Hepatocyte (in vitro differentiated cells): ENCODE measurements around the gene VRTN. TPM values are rescaled to one million over a fixed set of nuclear protein-coding genes. Genes with fewer than 3 reads are reported as not detected.

ENCODE experiments used
- DNase-seq: peaks from one replicate; pipeline ENCODE4 v3.0.0-alpha.2; 2016; ENCODE audit warnings: low spot score
- H2AFZ ChIP-seq: fragments of 200-600 bp; sonication (generic); 2 replicates; pipeline ENCODE4 v1.6.0; 2016; ENCODE audit warnings: antibody characterized with exemption, mild to moderate bottlenecking
- H3K27ac ChIP-seq: fragments of 200-600 bp; sonication (generic); 2 replicates; pipeline ENCODE4 v1.5.1; 2016; ENCODE audit warnings: mild to moderate bottlenecking
- H3K27me3 ChIP-seq: fragments of 200-600 bp; sonication (generic); 2 replicates; pipeline ENCODE4 v1.6.1; 2016
- H3K36me3 ChIP-seq: fragments of 200-600 bp; sonication (generic); replicated peaks from 2 replicates; pipeline ENCODE4 v1.5.1; 2016; ENCODE audit warnings: low read depth; ENCODE audit not compliant: insufficient read depth
- H3K4me1 ChIP-seq: fragments of 200-600 bp; sonication (generic); 2 replicates; pipeline ENCODE4 v1.5.1; 2016; ENCODE audit warnings: mild to moderate bottlenecking, moderate library complexity; ENCODE audit not compliant: insufficient read depth
- H3K4me2 ChIP-seq: fragments of 200-600 bp; sonication (generic); 2 replicates; pipeline ENCODE4 v1.6.0; 2016
- H3K4me3 ChIP-seq: fragments of 200-600 bp; sonication (generic); 2 replicates; pipeline ENCODE4 v1.5.1; 2016; ENCODE audit warnings: mild to moderate bottlenecking
- H3K79me2 ChIP-seq: fragments of 200-600 bp; sonication (generic); 2 replicates; pipeline ENCODE4 v1.6.0; 2017; ENCODE audit warnings: mild to moderate bottlenecking
- H3K9me2 ChIP-seq: fragments of 200-600 bp; sonication (generic); replicated peaks from 2 replicates; pipeline ENCODE4 v1.6.0; 2017; ENCODE audit warnings: mild to moderate bottlenecking; ENCODE audit not compliant: insufficient read depth
- H3K9me3 ChIP-seq: fragments of 200-600 bp; sonication (generic); 2 replicates; pipeline ENCODE4 v1.5.1; 2016; ENCODE audit warnings: low read depth, mild to moderate bottlenecking
- H4K20me1 ChIP-seq: fragments of 200-600 bp; sonication (generic); 2 replicates; pipeline ENCODE4 v1.6.0; 2016; ENCODE audit warnings: mild to moderate bottlenecking; ENCODE audit not compliant: insufficient read depth, poor library complexity, severe bottlenecking
- EZH2 ChIP-seq: fragments of 200-600 bp; sonication (generic); IDR thresholded peaks from 2 replicates; pipeline ENCODE4 v1.6.1; 2016; ENCODE audit warnings: antibody characterized with exemption, mild to moderate bottlenecking, borderline replicate concordance
- EZH2phosphoT487 ChIP-seq: fragments of 200-600 bp; sonication (generic); IDR thresholded peaks from one replicate; pipeline ENCODE4 v1.6.1; 2018; ENCODE audit warnings: antibody characterized with exemption, mild to moderate bottlenecking, low read depth, moderate library complexity; ENCODE audit not compliant: unreplicated experiment, severe bottlenecking
- WGBS: methylation state at CpG from one replicate; pipeline ENCODE4 v1.1.6; 2016; ENCODE audit warnings: low lambda C conversion rate; ENCODE audit errors: missing lambda C conversion rate; 5-methylcytosine and 5-hydroxymethylcytosine counted together
- polyA plus RNA-seq: library from polyadenylated mRNA; unstranded; fragments of >200 nt; fragmentation: Nextera tagmentation; extraction: Ambion mirVana; gene quantifications from 2 replicates; pipeline ENCODE4 v1.2.1, GENCODE V29; 2016
- total RNA-seq: library from RNA; depleted of rRNA; stranded (reverse); fragments of >200 nt; gene quantifications from 2 replicates; pipeline ENCODE4 v1.2.3, GENCODE V29; 2014
- TF ChIP-seq, protein P1 (sequence below): fragments of 200-600 bp; sonication (generic); IDR thresholded peaks from 2 replicates; pipeline ENCODE4 v1.5.1; 2016; ENCODE audit warnings: antibody characterized with exemption, mild to moderate bottlenecking; ENCODE audit not compliant: poor library complexity

VRTN gene
- total and polyA plus RNA-seq, 2 experiments from 2014 or later: 0.13 TPM; not detected in 1

- H4K20me1 ChIP-seq: no peaks in the 10 kb centered on the region
- WGBS: 88% methylated on average over 8 of the region's 8 CpGs
- no peak overlapping the region for H3K4me2 ChIP-seq
- H3K79me2 ChIP-seq: no peaks in the 10 kb centered on the region
- H3K4me1 ChIP-seq: no peaks in the 10 kb centered on the region
- TF ChIP-seq EZH2 (no peak), EZH2phosphoT487 (no peak)
- TF ChIP-seq, protein P1, sequence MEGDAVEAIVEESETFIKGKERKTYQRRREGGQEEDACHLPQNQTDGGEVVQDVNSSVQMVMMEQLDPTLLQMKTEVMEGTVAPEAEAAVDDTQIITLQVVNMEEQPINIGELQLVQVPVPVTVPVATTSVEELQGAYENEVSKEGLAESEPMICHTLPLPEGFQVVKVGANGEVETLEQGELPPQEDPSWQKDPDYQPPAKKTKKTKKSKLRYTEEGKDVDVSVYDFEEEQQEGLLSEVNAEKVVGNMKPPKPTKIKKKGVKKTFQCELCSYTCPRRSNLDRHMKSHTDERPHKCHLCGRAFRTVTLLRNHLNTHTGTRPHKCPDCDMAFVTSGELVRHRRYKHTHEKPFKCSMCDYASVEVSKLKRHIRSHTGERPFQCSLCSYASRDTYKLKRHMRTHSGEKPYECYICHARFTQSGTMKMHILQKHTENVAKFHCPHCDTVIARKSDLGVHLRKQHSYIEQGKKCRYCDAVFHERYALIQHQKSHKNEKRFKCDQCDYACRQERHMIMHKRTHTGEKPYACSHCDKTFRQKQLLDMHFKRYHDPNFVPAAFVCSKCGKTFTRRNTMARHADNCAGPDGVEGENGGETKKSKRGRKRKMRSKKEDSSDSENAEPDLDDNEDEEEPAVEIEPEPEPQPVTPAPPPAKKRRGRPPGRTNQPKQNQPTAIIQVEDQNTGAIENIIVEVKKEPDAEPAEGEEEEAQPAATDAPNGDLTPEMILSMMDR: no peak
- H3K4me3 ChIP-seq: no peak overlapping the region
- DNase-seq: no peak
- H3K9me2 ChIP-seq: no peaks in the 10 kb centered on the region
- H3K9me3 ChIP-seq: no peaks in the 10 kb centered on the region
- no peak overlapping the region for H2AFZ ChIP-seq
- H3K27me3 ChIP-seq: peaks cover 6% of the 10 kb centered on the region
- H3K27ac ChIP-seq: no peak overlapping the region
- no peaks in the 10 kb centered on the region for H3K36me3 ChIP-seq
Measured at GRCh38 chr14:74368441-74368840, 20.2 kb downstream of the VRTN start.

- no peaks in the 10 kb centered on the region for H3K79me2 ChIP-seq
- TF ChIP-seq EZH2phosphoT487 (no peak), EZH2 (no peak)
- TF ChIP-seq, protein P1: no peak
- H3K4me2 ChIP-seq: no peak overlapping the region
- no peak overlapping the region for H3K4me3 ChIP-seq
- H3K36me3 ChIP-seq: no peaks in the 10 kb centered on the region
- no peaks in the 10 kb centered on the region for H3K27me3 ChIP-seq
- no peaks in the 10 kb centered on the region for H3K4me1 ChIP-seq
- no peaks in the 10 kb centered on the region for H4K20me1 ChIP-seq
- H2AFZ ChIP-seq: no peak overlapping the region
- no peaks in the 10 kb centered on the region for H3K9me3 ChIP-seq
- WGBS: 95% methylated on average over 38 of the region's 38 CpGs
- DNase-seq: no peak
- no peaks in the 10 kb centered on the region for H3K9me2 ChIP-seq
- H3K27ac ChIP-seq: no peak overlapping the region
Measured at GRCh38 chr14:74377976-74378690, 29.9 kb downstream of the VRTN start.

GRCh38 chr14:74380172-74380571, 31.9 kb downstream of the VRTN start:
- H3K36me3 ChIP-seq: no peaks in the 10 kb centered on the region
- DNase-seq: no peak
- H3K9me2 ChIP-seq: no peaks in the 10 kb centered on the region
- no peak overlapping the region for H3K27ac ChIP-seq
- H3K9me3 ChIP-seq: no peaks in the 10 kb centered on the region
- no peak overlapping the region for H2AFZ ChIP-seq
- no peak overlapping the region for H3K4me2 ChIP-seq
- WGBS: 90% methylated on average over 9 of the region's 9 CpGs
- H3K4me3 ChIP-seq: no peak overlapping the region
- H3K27me3 ChIP-seq: no peaks in the 10 kb centered on the region
- TF ChIP-seq EZH2phosphoT487: no peak
- TF ChIP-seq EZH2: no peak
- TF ChIP-seq, protein P1: no peak
- H4K20me1 ChIP-seq: no peaks in the 10 kb centered on the region
- H3K79me2 ChIP-seq: no peaks in the 10 kb centered on the region
- H3K4me1 ChIP-seq: no peaks in the 10 kb centered on the region
